ENCODE measurements around the gene LCA5. TPM values are rescaled to one million over a fixed set of nuclear protein-coding genes. Genes with fewer than 3 reads are reported as not detected.
A peak's percentile ranks its signal among the peaks of the same experiment; 100 is the strongest.
"Not testable (repeated sequence)": the region's sequence is repeated elsewhere in the genome, so short reads cannot be mapped to it uniquely, and the experiment has no call there.

The LCA5 gene
- total RNA-seq (1 to 10 TPM; 1.2 to 3.6 (median 2.2) TPM), polyA plus RNA-seq (1 to 10 TPM in 1 of 2 donors, under 1 TPM in 1; 0.42 to 1.4 TPM)
- long read RNA-seq, donor 1, full-length matches to known transcripts = 1 of 3 reads
- long read RNA-seq, donor 1, partial matches to known transcripts = 1 of 3 reads
- long read RNA-seq, donor 1, other reads (novel, unspliced or antisense) = 1 of 3 reads
- long read RNA-seq, donor 2, partial matches to known transcripts = 4 of 6 reads
- long read RNA-seq, donor 2, other reads (novel, unspliced or antisense) = 2 of 6 reads
- long read RNA-seq, donor 3 = 0 reads

GRCh38 chr6:79536954-79537747 lies at the start of gene LCA5:
Gene LCA5 (minus strand): TSS chr6:79537430. CDS start chr6:79518894, 18,536 bp downstream.
- TF ChIP-seq CTCF (IDR thresholded peaks at IDR 0.05) = no peak
- TF ChIP-seq POLR2A (IDR thresholded peaks at IDR 0.05) = peak in 1 of 2 donors; percentile 54

GRCh38 chr6:79586548-79586947 lies 49.3 kb upstream of the LCA5 start:
- Histone ChIP-seq H3K27me3 (no peaks in the 10 kb centered on the region), H3K27ac (no peak overlapping the region), H3K36me3 (no peaks in the 10 kb centered on the region), H3K4me3 (no peak overlapping the region), H3K4me1 (no peaks in the 10 kb centered on the region), H3K9me3 (peaks cover 0 to 22% (median 2%) of the 10 kb centered on the region in 12 donors)
- TF ChIP-seq POLR2A (IDR thresholded peaks at IDR 0.05) (no peak), CTCF (IDR thresholded peaks at IDR 0.05) (peak in 4 of 12 donors; percentile 22 to 27 (median 22))
- ATAC-seq (no peak), DNase-seq (no peak)
- intact Hi-C loops (cut with DNase I) = no loop called here

More at GRCh38 chr6:79536954-79537747, at the start of gene LCA5:
- ATAC-seq (peak; percentile 98 to 100 (median 99)), DNase-seq (peak; percentile 92 to 96 (median 95))
- Histone ChIP-seq H3K4me1 (peaks cover 0 to 24% (median 8%) of the 10 kb centered on the region in 12 donors), H3K4me3 (peak within 1 kb of the TSS; percentile 61 to 90 (median 80)), H3K9me3 (no peaks in the 10 kb centered on the region), H3K27ac (peak within 1 kb of the TSS; percentile 61 to 93 (median 86)), H3K27me3 (no peaks in the 10 kb centered on the region), H3K36me3 (peaks cover 0 to 9% (median 0%) of the 10 kb centered on the region in 9 donors)
- 0 to 1% (median 0%) methylated on average over 43 to 56 of the region's 56 CpGs for WGBS, 4 donors
- intact Hi-C loops (cut with DNase I) = loop anchor here in 8 of 10 donors (2.0 to 10.0 kb wide), 5 partner anchors 302 to 462 kb away; partner anchors contain the start of genes HMGN3 (in 6 of the 8) and PHIP (in 4 of the 8)

GRCh38 chr6:79584332-79584731 lies 47.1 kb upstream of the LCA5 start:
- peaks cover 0 to 28% (median 2%) of the 10 kb centered on the region in 12 donors for H3K9me3 ChIP-seq
- H3K27me3 ChIP-seq = no peaks in the 10 kb centered on the region
- DNase-seq = no peak
- TF ChIP-seq CTCF (IDR thresholded peaks at IDR 0.05) = no peak
- no peak for TF ChIP-seq POLR2A (IDR thresholded peaks at IDR 0.05)
- no peak for ATAC-seq
- no peak overlapping the region for H3K4me3 ChIP-seq
- intact Hi-C loops (cut with DNase I) = no loop called here
- H3K27ac ChIP-seq = no peak overlapping the region
- no peaks in the 10 kb centered on the region for H3K4me1 ChIP-seq
- 67 to 72% (median 70%) methylated on average over 2 of the region's 2 CpGs for whole genome bisulfite sequencing, 4 donors
- H3K36me3 ChIP-seq = no peaks in the 10 kb centered on the region

DNA sequence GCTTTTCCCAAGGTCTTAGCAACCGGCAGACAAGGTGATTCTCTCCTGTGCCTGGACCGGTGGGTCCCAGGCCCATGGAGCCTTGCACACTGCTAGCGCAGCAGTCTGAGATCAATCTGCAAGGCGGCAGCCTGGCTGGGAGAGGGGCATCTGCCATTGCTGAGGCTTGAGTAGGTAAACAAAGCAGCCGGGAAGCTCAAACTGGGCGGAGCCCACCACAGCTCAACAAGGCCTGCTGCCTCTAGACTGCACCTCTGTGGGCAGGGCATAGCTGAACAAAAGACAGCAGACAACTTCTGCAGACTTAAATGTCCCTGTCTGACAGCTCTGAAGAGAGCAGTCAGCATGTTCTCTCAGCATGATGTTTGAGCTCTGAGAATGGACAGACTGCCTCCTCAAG lies 40.7 kb upstream of the LCA5 start:
- intact Hi-C loops (cut with DNase I) = loop anchor here in 4 of 10 donors (10.0 kb wide), 4 partner anchors 57 to 217 kb away; partner anchors contain the start of gene SH3BGRL2 (in 1 of the 4)
- not testable (repeated sequence) for H3K36me3 ChIP-seq, H3K27ac ChIP-seq, H3K27me3 ChIP-seq, H3K4me1 ChIP-seq, H3K4me3 ChIP-seq, ATAC-seq, DNase-seq
- 92 to 96% (median 95%) methylated on average over 6 of the region's 6 CpGs for WGBS, 4 donors
- H3K9me3 ChIP-seq = peaks cover 0 to 17% (median 0%) of the 10 kb centered on the region in 12 donors

Data from heart left ventricle (tissue), 16 donors.